Measurements from ENCODE around the gene FCHSD2. TPM values are rescaled to one million over a fixed set of nuclear protein-coding genes. Genes with fewer than 3 reads are reported as not detected.
A peak's percentile ranks its signal among the peaks of the same experiment; 100 is the strongest.

Gene FCHSD2
- polyA plus RNA-seq, 3 donors = 14.5 to 43.5 (median 16.6) TPM

DNA sequence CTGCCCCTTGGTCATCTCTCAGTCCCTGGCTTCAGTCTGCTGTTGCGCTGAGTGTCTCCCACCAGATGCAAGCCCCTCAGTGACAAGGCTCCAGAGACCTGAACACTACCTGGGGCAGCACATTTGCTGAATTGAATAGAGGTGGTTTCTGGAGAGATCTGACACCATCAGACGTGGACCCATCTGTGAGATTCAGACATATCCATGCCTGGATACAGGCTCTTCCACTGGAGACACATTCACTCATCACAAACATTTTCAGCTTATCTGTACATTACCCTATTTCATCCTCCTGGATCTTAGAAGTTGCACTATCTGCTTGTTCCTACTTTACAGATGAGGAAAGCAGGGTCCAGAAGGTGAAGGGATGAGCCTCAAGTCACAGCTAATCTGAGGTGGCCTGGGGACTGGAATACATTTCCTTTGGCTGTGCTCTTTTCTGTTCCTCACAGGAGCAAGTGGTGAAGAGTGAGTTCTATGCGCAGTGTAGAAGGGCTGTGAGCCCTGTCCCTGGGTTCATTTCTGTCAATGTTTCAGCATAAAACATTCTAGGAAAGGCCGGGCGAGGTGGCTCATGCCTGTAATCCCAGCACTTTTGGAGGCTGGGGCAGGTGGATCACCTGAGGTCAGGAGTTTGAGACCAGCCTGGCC lies 308.9 kb downstream of the FCHSD2 start:
- H3K4me3 Mint-ChIP-seq = no peak overlapping the region
- H3K27me3 ChIP-seq (ENCODE audit: control insufficient read depth in 2 of 2, insufficient read depth in 2 of 2, low read length in 2 of 2) = no peaks in the 10 kb centered on the region
- no peak overlapping the region for H3K4me3 ChIP-seq (replicated peaks in 1 of 3; ENCODE audit: low read depth in 2 of 3, low read length in 3 of 3)
- peaks cover 12% of the 10 kb centered on the region for H3K79me2 ChIP-seq (ENCODE audit: insufficient read depth, low read length)
- H3K27ac ChIP-seq (ENCODE audit: low read depth in 1 of 2, low read length in 2 of 2) = peak overlapping the region; percentile 36 to 57
- peaks cover 43% of the 10 kb centered on the region for H3K4me1 Mint-ChIP-seq
- no peak overlapping the region for H3K4me2 ChIP-seq (replicated peaks; ENCODE audit: extremely low read depth, low read length, poor library complexity, severe bottlenecking)
- H3K36me3 Mint-ChIP-seq = peaks cover 59 to 73% of the 10 kb centered on the region in 2 donors
- no peak overlapping the region for H2AFZ ChIP-seq (ENCODE audit: insufficient read depth, low read depth, low read length, poor library complexity, severe bottlenecking)
- intact Hi-C loops (cut with micrococcal nuclease) = loop anchor here in 1 of 2 donors (5.0 to 10.0 kb wide), 2 partner anchors 344 to 412 kb away; no protein-coding TSS in a partner anchor
- H3K27me3 Mint-ChIP-seq (ENCODE audit: low read depth in 3 of 3) = peaks cover 0 to 2% (median 2%) of the 10 kb centered on the region in 3 donors
- no peak overlapping the region for H3K9ac ChIP-seq (ENCODE audit: insufficient read depth, low read length, poor library complexity, severe bottlenecking)
- peaks cover 31 to 34% of the 10 kb centered on the region in 2 donors for H3K4me1 ChIP-seq (ENCODE audit: control insufficient read depth in 1 of 2, insufficient read depth in 2 of 2, low read length in 2 of 2)
- H3K9me3 ChIP-seq (replicated peaks in 1 of 2; ENCODE audit: control insufficient read depth in 1 of 2, insufficient read depth in 1 of 2, low read length in 2 of 2) = no peaks in the 10 kb centered on the region
- TF ChIP-seq, protein P1, sequence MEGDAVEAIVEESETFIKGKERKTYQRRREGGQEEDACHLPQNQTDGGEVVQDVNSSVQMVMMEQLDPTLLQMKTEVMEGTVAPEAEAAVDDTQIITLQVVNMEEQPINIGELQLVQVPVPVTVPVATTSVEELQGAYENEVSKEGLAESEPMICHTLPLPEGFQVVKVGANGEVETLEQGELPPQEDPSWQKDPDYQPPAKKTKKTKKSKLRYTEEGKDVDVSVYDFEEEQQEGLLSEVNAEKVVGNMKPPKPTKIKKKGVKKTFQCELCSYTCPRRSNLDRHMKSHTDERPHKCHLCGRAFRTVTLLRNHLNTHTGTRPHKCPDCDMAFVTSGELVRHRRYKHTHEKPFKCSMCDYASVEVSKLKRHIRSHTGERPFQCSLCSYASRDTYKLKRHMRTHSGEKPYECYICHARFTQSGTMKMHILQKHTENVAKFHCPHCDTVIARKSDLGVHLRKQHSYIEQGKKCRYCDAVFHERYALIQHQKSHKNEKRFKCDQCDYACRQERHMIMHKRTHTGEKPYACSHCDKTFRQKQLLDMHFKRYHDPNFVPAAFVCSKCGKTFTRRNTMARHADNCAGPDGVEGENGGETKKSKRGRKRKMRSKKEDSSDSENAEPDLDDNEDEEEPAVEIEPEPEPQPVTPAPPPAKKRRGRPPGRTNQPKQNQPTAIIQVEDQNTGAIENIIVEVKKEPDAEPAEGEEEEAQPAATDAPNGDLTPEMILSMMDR (IDR thresholded peaks at IDR 0.05) = no peak
- peaks cover 48 to 72% of the 10 kb centered on the region in 2 donors for H3K36me3 ChIP-seq (replicated peaks in 1 of 2; ENCODE audit: control insufficient read depth in 1 of 2, insufficient read depth in 2 of 2, low read length in 2 of 2)
- peaks cover 51% of the 10 kb centered on the region for H4K20me1 ChIP-seq (ENCODE audit: insufficient read depth, low read length)
- H3K27ac Mint-ChIP-seq = peak overlapping the region; percentile 32 to 85 (median 78)
- WGBS (ENCODE audit: insufficient coverage) = 100% methylated on average over 1 of the region's 5 CpGs
- H3K9me3 Mint-ChIP-seq = no peaks in the 10 kb centered on the region
- no peak for DNase-seq

DNA sequence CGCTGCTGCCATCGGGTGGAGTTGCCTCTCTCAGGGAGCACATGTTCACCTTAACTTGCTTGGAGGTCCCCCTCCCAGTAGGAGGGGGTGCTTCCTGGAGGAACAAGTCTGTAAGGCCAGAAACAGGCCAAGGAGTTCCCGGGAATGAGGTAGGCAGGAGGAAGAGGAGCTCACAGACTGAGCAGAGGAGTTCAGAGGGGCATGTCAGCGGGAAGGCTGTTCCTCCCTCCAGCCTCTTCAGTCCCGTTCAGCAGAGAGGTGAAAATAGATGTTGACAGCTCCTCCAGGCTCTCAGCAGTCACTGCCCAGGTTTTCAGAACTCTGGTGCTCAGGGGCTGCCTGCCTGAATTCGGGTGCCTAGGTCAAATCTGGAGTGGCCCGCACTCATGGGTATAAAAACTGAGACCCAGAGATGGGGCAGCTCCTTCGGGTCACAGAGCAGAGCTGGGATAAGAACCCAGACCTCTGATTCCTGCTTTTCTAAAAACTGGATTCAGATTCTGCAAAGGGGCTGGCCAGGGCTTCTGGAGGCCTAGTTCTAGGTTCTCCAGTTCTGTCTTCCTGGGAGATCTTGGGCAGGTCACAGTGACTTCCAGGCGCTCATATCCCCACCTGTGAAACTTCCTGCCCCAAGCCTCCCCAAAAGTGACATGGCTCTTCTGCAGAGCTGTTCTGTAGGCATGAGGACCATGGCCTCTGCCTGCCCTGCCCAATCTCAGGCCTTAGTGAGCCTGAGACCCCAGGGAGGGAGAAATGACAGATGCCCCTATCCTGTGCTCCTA lies 309.6 kb downstream of the FCHSD2 start:
- H4K20me1 ChIP-seq (ENCODE audit: insufficient read depth, low read length) = peaks cover 57% of the 10 kb centered on the region
- H3K4me3 ChIP-seq (replicated peaks in 1 of 3; ENCODE audit: low read depth in 2 of 3, low read length in 3 of 3) = no peak overlapping the region
- TF ChIP-seq, protein P1 (IDR thresholded peaks at IDR 0.05) = no peak
- DNase-seq = no peak
- Mint-ChIP-seq H3K36me3 (peaks cover 52 to 70% of the 10 kb centered on the region in 2 donors), H3K9me3 (no peaks in the 10 kb centered on the region), H3K4me3 (no peak overlapping the region), H3K4me1 (peaks cover 50% of the 10 kb centered on the region), H3K27me3 (ENCODE audit: low read depth in 3 of 3) (peaks cover 0 to 2% (median 2%) of the 10 kb centered on the region in 3 donors), H3K27ac (peak overlapping the region; percentile 25 to 85 (median 78))
- intact Hi-C loops (cut with micrococcal nuclease) = loop anchor here in 1 of 2 donors (5.0 to 10.0 kb wide), 2 partner anchors 345 to 412 kb away; no protein-coding TSS in a partner anchor
- H3K9ac ChIP-seq (ENCODE audit: insufficient read depth, low read length, poor library complexity, severe bottlenecking) = no peak overlapping the region
- no peak overlapping the region for H2AFZ ChIP-seq (ENCODE audit: insufficient read depth, low read depth, low read length, poor library complexity, severe bottlenecking)
- WGBS (ENCODE audit: insufficient coverage) = 96% methylated on average over 5 of the region's 9 CpGs
- H3K9me3 ChIP-seq (replicated peaks in 1 of 2; ENCODE audit: control insufficient read depth in 1 of 2, insufficient read depth in 1 of 2, low read length in 2 of 2) = no peaks in the 10 kb centered on the region
- H3K79me2 ChIP-seq (ENCODE audit: insufficient read depth, low read length) = peaks cover 12% of the 10 kb centered on the region
- H3K4me2 ChIP-seq (replicated peaks; ENCODE audit: extremely low read depth, low read length, poor library complexity, severe bottlenecking) = no peak overlapping the region
- peak overlapping the region; percentile 36 to 57 for H3K27ac ChIP-seq (ENCODE audit: low read depth in 1 of 2, low read length in 2 of 2)
- H3K36me3 ChIP-seq (replicated peaks in 1 of 2; ENCODE audit: control insufficient read depth in 1 of 2, insufficient read depth in 2 of 2, low read length in 2 of 2) = peaks cover 47 to 66% of the 10 kb centered on the region in 2 donors
- peaks cover 38 to 41% of the 10 kb centered on the region in 2 donors for H3K4me1 ChIP-seq (ENCODE audit: control insufficient read depth in 1 of 2, insufficient read depth in 2 of 2, low read length in 2 of 2)
- H3K27me3 ChIP-seq (ENCODE audit: control insufficient read depth in 2 of 2, insufficient read depth in 2 of 2, low read length in 2 of 2) = no peaks in the 10 kb centered on the region

Measured in CD14-positive monocyte (primary cell).